ENCODE data around the gene NUDCD3.

The NUDCD3 gene

GRCh38 chr7:44380831-44381493 lies 109.5 kb downstream of the NUDCD3 start:
- DNase-seq: no peak

GRCh38 chr7:44380189-44380830 lies 110.1 kb downstream of the NUDCD3 start:
- no peak for DNase-seq

DNA sequence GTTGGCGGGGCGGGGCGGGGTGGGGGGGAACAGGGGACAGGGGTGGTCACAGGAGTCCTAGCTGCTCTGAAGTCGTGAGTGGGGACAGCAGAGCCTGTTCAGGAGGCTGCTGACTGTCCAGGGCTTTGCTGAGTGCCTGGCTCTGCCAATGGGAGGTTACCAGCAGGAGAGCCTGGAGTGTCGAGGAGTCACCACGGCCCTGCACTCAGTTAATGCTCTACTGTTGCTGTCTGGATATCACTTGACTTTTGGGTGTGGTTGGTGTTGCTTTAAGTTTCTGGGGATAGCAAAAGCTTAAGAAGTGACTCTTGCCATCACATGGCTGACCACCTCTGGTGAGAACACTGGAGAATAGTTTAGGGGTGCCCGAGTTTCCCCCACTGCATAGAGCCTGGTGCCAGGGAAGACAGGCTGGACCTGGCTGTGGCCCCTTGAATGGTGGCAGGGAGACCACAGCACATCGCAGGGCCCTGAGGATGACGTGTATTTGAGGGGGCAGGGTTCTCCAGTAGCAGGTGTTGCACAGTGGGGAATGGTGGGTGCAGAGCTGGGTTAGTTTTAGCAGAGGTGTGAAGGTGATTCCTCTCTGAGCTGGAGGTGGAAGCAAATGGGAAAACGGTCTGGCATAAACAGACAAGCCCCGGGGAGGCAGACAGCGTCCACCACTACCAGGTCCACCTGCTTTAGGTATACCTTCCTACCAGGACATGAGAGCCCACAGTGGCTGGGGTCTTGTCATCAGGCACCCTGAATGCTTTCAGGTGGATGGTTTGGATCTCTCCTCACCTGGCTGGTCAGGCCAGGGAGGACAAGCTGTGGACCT lies 110.9 kb downstream of the NUDCD3 start:
- DNase-seq: no peak

DNA sequence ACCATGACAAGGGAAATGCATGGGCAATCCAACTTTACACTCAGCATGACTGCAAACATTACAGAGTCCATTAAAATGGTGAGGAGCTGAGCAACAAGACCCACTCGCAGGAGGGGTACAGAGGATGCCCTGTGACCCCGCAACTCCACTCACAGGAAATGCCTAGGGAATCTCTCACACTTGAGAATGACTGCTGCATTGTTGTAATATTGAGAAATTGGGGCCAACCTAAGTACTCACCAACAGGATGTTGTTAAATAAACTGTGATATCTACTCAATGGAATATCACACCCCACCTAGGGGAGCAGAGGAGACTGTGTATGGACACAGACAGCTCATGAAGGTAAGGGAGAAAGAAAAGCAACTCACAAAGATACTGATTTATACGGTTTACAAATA lies 111.7 kb downstream of the NUDCD3 start:
- no peak for DNase-seq

DNA sequence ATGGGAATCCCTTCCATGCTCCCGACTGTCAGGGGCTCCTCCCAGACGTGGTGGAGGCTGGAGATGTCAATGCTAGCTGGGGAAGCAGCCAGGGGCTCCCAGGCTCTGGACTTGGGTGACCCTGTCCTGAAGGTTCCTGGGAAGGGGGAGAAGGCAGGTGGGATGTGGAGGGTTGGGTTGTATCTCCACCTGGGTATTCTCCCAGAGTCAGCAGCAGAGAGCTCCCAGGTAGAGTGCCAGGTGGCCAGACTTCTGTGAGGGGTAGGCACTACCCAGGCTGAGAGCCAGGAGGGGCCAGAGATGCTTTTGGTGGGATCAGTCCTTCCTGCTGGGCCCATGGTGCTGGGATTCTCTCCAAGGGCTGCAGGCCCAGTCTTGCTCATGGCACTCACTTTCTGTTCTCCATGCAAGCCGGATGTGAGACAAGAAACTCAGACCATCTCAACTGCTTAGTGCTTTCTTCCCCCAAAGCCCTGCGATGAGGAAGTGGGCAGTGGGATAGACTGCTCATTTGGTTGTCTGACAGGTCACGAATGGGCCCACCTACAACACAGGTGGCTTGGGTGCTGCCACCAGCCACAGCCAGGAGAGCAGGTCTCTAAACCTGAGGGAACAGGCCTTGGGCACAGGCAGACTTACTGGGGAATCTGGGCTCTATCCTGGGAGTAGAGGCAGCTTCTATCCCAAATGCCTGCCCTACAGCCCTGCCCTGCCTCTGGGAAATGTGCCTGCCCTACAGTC lies 112.6 kb downstream of the NUDCD3 start:
- no peak for DNase-seq

- no peak for DNase-seq
Observed at GRCh38 chr7:44377134-44377463, 113.4 kb downstream of the NUDCD3 start.

GRCh38 chr7:44376429-44377133 lies 113.9 kb downstream of the NUDCD3 start:
- DNase-seq: no peak

DNA sequence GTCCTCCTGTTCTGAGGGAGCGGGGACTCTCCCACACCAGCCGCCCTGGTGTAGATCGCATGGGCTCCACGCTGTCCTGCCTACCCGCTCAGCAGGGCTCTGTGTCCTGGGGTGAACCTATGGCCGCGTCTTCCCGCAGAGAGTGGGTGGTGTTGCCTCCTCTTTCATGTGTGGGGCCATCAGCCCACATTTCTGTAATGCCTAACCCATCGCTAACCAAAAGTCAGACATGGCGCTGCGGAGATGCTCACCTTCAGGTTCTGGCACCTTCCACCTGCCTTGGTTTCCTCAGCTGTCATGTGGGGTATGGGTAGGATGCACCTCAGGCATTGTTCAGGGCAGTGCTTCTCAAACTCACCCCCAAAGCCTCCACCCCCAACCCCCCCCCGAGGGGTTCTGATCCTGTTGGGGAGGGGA lies 114.5 kb downstream of the NUDCD3 start:
- DNase-seq: no peak

DNA sequence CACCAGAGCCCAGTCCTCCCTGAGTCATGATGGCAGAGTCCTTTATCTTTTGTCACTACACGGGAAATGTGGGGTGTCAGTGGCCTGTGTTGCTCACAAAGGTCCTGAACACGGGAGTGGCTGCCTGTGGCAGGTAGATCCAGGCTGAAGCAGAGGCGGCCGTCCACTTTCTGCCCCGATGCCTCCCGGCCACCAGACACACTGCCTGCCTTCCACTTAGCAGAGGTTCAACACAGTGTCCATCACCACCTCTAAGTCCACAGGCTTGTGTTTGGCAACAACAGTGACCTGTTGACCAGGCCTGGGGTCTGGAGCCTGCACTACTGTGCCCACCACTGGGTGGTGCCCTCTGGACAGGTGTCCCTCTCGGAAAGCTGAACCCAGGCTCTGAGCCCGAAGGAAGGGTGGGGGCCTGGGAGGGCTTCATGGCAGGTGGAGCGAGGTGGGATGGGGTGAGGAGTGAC lies 115.2 kb downstream of the NUDCD3 start:
- DNase-seq: no peak

GRCh38 chr7:44374007-44374763 lies 116.3 kb downstream of the NUDCD3 start:
- DNase-seq: no peak

DNA sequence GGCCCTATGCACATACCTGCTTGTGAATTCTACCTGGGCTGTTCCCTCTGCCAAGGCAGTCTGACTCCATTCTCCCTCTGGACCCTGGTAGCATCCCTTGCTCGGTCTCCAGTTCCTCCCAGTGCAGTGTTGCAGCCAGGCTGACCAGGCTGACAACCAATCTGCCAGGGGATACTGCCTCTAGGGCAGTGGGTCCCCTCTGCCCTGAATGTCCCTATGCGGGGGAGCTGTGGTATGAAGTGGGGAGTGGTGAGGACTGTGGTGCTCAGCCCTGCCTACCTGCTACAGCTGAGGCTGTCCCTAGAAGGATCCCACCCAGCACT lies 117.1 kb downstream of the NUDCD3 start:
- no peak for DNase-seq

DNA sequence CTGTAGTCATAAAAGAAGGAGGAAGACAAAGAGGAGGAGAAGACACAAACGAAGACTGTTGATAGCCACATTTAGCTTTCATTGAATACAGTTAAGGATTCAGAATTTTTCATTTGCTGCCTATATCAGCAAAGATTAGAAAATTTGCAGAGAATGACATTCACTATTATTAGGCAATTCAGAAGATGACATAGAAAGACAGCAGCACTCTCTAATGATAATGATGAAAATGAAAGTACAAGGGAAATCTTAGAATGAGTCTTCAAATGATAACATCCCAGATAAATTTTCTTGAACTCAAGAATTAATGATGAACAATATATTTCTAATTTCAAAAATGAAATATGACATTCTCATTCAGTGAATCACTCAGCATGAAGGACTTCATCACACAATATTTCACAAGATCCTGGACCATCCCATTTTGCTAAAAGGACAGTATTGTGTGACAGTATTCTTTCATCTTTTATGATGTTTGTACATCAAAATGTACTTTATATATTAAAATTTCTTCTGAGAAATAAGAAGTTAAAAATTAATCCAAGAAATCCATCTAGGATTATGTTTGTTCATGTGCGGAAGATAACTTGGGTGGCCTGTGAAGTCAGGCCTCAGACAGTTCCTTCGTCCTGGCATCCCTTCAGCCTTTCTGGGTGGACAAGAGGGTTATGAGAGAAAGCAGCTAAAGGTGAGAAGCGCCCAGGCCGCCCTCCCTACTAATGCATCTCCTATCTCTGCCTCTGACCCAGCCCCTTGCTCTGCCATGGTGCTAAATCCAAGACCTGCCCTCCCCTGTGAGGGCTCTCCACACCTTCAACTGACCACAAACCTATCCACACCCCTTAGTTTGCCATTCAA lies 117.7 kb downstream of the NUDCD3 start:
- no peak for DNase-seq

DNA sequence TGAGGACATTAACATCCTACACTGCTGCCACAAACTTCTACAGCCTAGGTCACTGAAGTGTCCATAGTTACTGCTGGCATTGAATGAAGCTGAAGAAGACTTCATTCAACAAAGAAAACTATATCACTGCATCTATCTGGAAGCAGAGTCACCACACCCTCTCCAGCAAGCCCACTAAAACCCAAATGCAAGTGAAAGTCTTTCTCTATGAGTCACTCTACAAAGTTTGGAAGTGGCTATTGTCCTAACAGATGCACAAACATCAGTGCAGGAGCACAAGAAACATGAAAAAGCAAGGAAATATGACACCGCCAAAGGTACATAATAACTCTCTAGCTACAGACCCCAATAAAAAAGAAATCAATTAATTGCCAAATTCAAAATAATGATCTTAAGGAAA lies 121.6 kb downstream of the NUDCD3 start:
- DNase-seq: no peak

- no peak for DNase-seq
Observed at GRCh38 chr7:44368455-44368854, 122.0 kb downstream of the NUDCD3 start.

DNA sequence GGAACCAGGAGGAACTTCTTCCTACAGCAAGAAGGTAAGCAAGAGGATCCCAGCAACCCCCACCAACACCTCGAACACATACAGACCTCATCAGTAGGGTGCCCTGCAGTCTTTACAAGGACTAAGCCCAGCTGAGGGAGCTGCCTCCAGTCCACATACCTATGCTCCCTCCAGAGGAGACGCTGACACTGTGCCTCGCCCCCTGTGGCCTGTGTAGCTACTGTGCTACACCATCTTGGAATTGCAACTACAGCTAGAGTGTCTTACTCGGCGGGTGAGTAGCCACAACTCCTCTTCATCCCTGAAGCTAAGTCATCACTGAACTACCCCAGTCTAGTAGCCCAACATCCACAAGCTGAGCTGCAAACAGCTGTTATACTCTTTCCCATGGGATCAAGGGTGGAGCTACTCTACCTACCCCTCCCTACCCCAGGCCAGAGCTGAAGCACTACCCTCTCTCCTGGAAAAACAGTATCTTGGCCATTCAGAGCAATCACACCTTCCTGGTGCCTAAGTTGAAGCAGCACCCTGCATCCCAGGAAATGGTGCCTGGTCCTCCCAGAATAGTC lies 122.9 kb downstream of the NUDCD3 start:
- DNase-seq: no peak

DNA sequence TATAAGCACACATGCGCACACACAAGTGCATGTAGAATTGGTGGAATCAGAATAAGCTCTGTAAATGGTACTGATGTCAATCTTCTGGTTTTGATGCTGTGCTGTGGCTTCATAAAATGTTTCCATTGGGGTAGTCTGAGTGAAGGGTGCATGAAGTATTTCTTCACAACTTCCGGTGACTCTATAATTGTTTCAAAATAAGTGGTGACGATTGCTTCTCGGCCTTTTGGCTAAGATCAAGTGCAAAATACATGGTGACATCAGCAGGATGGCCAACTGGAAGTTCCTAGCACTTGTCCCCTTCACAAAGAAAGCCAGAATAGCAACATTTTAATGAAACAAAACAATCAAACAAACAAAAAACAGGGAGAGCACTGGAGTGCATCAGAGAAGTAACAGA lies 123.5 kb downstream of the NUDCD3 start:
- no peak for DNase-seq

DNA sequence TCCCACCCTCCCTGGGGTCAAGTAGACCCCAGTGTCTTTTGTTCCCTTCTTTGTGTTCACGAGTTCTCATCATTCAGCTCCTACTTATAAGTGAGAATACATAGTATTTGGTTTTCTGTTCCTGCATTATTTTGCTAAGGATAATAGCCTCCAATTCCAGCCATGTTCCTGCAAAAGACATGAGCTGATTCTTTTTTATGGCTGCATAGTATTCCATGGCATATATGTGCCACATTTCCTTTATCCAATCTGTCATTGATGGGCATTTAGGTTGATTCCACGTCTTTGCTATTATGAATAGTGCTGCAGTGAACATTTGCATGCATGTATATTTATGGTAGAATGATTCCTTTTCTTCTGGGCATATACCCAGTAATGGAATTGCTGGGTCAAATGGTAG lies 136.8 kb downstream of the NUDCD3 start:
- no peak for DNase-seq

DNA sequence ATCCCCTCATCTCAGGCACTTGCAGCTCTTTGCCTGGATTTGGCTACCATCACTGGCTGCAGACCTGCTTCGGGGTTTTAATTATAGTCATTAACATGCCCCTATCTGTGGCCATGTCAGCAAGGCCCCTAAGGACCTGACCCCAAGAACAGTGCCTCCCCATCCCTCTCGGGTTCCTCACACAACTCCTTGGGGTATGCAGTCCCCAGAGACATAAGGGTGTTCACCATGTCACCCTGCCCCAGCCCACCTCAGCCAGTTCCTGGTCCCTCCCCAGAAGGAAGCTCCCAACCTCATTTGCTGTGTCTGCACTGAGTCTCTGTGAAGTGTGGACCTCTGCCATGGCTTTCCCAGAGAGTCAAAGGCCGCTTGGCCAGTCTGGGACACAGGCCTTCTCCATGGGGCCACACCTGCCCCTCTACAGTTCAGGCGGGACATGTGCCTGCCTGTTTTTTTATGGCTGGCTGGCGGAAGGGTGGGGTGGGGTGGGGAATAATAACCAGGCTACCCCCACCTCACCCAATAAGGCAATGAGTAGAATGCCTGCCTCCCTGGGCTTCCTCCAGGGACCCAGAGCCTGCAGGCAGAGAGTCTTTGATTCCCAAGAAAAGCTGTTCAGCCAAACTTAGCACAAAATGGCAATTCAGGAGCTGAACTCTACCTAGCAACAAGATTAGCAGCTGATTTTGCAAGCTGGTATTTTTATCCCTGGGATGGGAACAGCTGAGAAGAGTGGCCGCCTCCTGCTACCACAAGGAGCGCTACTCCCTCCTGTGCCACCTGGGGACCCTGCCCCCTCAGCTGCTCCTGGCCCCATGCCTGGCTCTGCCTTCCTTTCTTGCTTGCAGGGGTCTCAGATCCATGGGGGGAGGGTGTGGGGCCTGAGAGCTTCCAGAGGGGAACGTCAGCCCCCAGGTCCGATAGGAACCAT lies 141.3 kb downstream of the NUDCD3 start:
- no peak for DNase-seq

DNA sequence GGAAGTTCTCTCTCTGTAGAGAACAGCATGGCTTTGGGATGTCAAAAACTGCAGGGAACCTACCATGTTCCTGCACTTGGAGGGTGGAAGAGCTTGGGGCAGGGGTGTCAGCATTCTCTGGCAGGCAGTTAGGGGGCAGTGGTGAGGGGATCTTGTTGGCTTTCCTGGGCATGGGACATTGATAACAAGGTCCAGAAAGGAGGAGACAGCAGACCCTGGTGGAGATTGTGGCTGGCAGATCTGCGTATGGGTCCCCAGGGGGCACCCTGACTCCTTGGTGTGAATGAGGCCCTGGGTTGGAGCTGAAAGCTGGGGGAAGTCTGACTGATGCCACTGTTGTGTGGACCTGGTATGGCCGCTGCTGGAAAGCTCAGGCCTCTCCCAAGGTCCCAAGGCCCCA lies 142.2 kb downstream of the NUDCD3 start:
- peak; percentile 25 for DNase-seq
